ENCODE measurements around the gene PON2.
"Not testable (repeated sequence)": the region's sequence is repeated elsewhere in the genome, so short reads cannot be mapped to it uniquely, and the experiment has no call there.

Gene PON2

GRCh38 chr7:95470452-95470851, 35.6 kb upstream of the PON2 start:
- H3K27me3 ChIP-seq (ENCODE audit: control insufficient read depth, insufficient read depth, low read length) = no peaks in the 10 kb centered on the region
- H3K27ac ChIP-seq (ENCODE audit: low read depth, low read length) = no peak overlapping the region
- H3K4me3 ChIP-seq (ENCODE audit: low read length) = no peak overlapping the region
- H3K9ac ChIP-seq (ENCODE audit: low read length) = no peak overlapping the region
- no peaks in the 10 kb centered on the region for H3K36me3 ChIP-seq (ENCODE audit: control insufficient read depth, insufficient read depth, low read length)
- no peaks in the 10 kb centered on the region for H3K4me1 ChIP-seq (ENCODE audit: control insufficient read depth, insufficient read depth, low read length)

GRCh38 chr7:95469848-95470247, 35.0 kb upstream of the PON2 start:
- Histone ChIP-seq H3K9ac (ENCODE audit: low read length) (no peak overlapping the region), H3K4me1 (ENCODE audit: control insufficient read depth, insufficient read depth, low read length) (no peaks in the 10 kb centered on the region), H3K36me3 (ENCODE audit: control insufficient read depth, insufficient read depth, low read length) (no peaks in the 10 kb centered on the region), H3K27ac (ENCODE audit: low read depth, low read length) (no peak overlapping the region), H3K27me3 (ENCODE audit: control insufficient read depth, insufficient read depth, low read length) (no peaks in the 10 kb centered on the region), H3K4me3 (ENCODE audit: low read length) (no peak overlapping the region)

DNA sequence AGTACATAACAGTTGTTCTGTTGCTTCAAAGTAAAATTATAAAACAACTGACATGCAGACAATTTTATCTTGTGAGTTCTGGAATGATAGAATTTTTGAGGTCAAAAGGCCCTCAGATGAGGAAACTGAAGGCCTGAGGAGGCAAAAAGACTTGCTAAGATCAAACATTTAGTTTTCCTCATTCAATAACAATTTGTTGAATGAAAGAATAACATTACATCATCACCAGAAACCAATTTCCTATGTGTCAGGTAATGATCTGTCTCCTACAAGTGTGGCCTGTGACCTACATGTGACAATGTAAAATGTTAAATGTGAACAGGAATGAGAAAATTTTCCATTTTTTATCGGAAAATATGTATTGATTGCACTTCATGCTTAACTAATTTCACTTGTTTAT, 34.4 kb upstream of the PON2 start:
- Histone ChIP-seq H3K27me3 (ENCODE audit: control insufficient read depth, insufficient read depth, low read length) (no peaks in the 10 kb centered on the region), H3K4me1 (ENCODE audit: control insufficient read depth, insufficient read depth, low read length) (no peaks in the 10 kb centered on the region), H3K36me3 (ENCODE audit: control insufficient read depth, insufficient read depth, low read length) (no peaks in the 10 kb centered on the region), H3K27ac (ENCODE audit: low read depth, low read length) (no peak overlapping the region), H3K9ac (ENCODE audit: low read length) (no peak overlapping the region), H3K4me3 (ENCODE audit: low read length) (no peak overlapping the region)

DNA sequence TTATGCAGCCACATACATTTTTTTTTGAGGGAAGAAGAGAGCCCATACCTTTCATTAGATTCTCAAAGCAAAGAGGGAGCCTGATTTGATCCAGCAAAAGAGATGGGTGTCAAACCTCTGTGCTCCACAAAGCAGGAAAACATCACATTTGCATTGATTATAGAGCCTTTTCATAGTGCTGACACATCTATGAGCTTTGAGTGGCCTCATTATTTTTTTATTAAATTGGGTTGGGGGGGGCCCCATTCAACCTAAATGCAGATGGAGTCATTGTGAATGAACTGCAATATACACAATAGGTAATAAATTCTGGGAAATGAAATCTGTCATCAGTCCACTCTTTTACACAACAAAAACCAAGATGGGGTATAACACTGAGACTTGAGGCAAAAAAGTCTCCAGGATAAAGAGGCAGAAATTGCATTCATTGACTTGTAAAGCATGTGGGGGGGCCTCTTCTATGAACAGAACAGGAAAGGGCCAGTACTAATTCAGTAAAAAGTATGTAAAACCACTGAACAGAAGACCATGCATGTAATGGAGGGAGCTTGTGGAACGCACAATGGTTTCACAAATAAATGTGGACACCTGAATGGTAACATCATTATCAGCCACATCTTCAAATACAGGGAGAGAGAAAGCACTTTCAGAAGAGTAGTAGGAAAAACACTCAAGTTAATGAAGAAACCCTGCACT, 33.2 kb upstream of the PON2 start:
- no peaks in the 10 kb centered on the region for H3K4me1 ChIP-seq (ENCODE audit: control insufficient read depth, insufficient read depth, low read length)
- no peaks in the 10 kb centered on the region for H3K36me3 ChIP-seq (ENCODE audit: control insufficient read depth, insufficient read depth, low read length)
- H3K27me3 ChIP-seq (ENCODE audit: control insufficient read depth, insufficient read depth, low read length) = no peaks in the 10 kb centered on the region
- no peak overlapping the region for H3K9ac ChIP-seq (ENCODE audit: low read length)
- H3K4me3 ChIP-seq (ENCODE audit: low read length) = no peak overlapping the region
- H3K27ac ChIP-seq (ENCODE audit: low read depth, low read length) = no peak overlapping the region

- H3K27me3 ChIP-seq (ENCODE audit: control insufficient read depth, insufficient read depth, low read length); H3K9ac ChIP-seq (ENCODE audit: low read length): not testable (repeated sequence)
These were observed 25.8 kb upstream of the PON2 start for GRCh38 chr7:95460653-95461052.

DNA sequence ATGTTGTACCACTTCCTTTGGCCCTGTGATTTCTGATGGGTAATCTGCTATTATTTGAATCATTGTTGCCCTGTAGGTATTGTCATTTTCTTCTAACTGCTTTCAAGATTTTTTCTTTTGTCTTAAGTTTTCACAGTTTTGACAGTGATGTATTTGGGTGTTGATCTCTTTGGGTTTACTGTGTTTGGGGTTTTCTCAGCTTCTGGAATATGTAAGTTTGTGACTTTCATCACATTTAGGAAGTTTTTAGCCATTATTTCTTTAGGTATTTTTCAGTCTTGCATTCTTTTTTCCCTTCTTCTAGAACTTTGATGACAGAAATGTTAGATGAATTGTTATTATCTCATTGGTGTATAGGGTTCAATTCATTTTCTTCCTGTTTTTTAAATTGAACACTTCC, 23.1 kb upstream of the PON2 start:
- H3K9ac ChIP-seq (ENCODE audit: low read length) = no peak overlapping the region
- no peaks in the 10 kb centered on the region for H3K4me1 ChIP-seq (ENCODE audit: control insufficient read depth, insufficient read depth, low read length)
- no peaks in the 10 kb centered on the region for H3K27me3 ChIP-seq (ENCODE audit: control insufficient read depth, insufficient read depth, low read length)
- H3K4me3 ChIP-seq (ENCODE audit: low read length) = no peak overlapping the region
- H3K36me3 ChIP-seq (ENCODE audit: control insufficient read depth, insufficient read depth, low read length) = no peaks in the 10 kb centered on the region
- H3K27ac ChIP-seq (ENCODE audit: low read depth, low read length) = no peak overlapping the region

More at GRCh38 chr7:95460653-95461052, 25.8 kb upstream of the PON2 start:
- not testable (repeated sequence) for H3K36me3 ChIP-seq (ENCODE audit: control insufficient read depth, insufficient read depth, low read length); H3K27ac ChIP-seq (ENCODE audit: low read depth, low read length); H3K4me1 ChIP-seq (ENCODE audit: control insufficient read depth, insufficient read depth, low read length); H3K4me3 ChIP-seq (ENCODE audit: low read length)

GRCh38 chr7:95454438-95455045, 19.7 kb upstream of the PON2 start:
- Histone ChIP-seq H3K27me3 (ENCODE audit: control insufficient read depth, insufficient read depth, low read length) (no peaks in the 10 kb centered on the region), H3K9ac (ENCODE audit: low read length) (no peak overlapping the region), H3K4me3 (ENCODE audit: low read length) (no peak overlapping the region), H3K4me1 (ENCODE audit: control insufficient read depth, insufficient read depth, low read length) (no peaks in the 10 kb centered on the region), H3K27ac (ENCODE audit: low read depth, low read length) (no peak overlapping the region), H3K36me3 (ENCODE audit: control insufficient read depth, insufficient read depth, low read length) (no peaks in the 10 kb centered on the region)

DNA sequence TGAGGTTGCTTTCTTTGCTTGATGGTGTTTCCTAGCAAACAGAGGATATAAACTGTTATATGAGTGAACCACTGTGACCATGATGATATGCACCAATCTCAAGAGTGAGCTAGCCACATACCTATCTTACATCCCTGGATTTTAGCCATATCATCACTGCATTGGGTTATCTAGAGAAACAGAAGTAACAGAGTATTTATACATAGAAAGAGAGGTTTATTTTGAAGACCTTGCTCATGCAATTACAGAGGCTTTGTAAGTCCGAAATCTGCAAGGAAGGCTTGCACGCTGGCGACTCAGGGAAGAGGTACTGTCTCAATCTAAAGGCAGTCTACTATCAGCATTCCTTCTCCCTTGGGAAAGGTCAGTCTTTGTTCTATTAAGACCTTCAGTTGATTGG, 11.8 kb upstream of the PON2 start:
- Histone ChIP-seq H3K4me3 (ENCODE audit: low read length) (no peak overlapping the region), H3K27me3 (ENCODE audit: control insufficient read depth, insufficient read depth, low read length) (no peaks in the 10 kb centered on the region), H3K9ac (ENCODE audit: low read length) (no peak overlapping the region), H3K36me3 (ENCODE audit: control insufficient read depth, insufficient read depth, low read length) (no peaks in the 10 kb centered on the region), H3K4me1 (ENCODE audit: control insufficient read depth, insufficient read depth, low read length) (no peaks in the 10 kb centered on the region), H3K27ac (ENCODE audit: low read depth, low read length) (no peak overlapping the region)

DNA sequence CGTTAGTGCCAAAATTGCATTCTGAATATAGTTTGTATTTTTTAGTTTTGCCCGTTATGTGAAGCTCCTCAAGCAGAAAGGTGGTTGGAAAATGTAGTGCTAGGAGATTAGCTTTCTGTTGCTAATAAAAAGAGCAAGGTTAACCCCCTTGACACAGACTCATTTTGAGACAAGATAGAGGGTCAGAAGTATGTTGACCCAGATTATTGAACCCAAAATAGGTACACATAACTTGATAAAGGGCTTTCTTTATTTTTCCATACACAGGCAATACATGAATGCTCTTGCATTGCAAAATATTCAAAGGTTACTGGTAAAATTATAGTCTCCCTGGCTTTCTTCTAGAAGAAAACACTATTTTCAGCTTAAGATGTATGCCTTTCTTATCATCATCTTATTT, 10.0 kb upstream of the PON2 start:
- Histone ChIP-seq H3K9ac (ENCODE audit: low read length) (no peak overlapping the region), H3K36me3 (ENCODE audit: control insufficient read depth, insufficient read depth, low read length) (no peaks in the 10 kb centered on the region), H3K4me1 (ENCODE audit: control insufficient read depth, insufficient read depth, low read length) (no peaks in the 10 kb centered on the region), H3K27me3 (ENCODE audit: control insufficient read depth, insufficient read depth, low read length) (no peaks in the 10 kb centered on the region), H3K27ac (ENCODE audit: low read depth, low read length) (no peak overlapping the region), H3K4me3 (ENCODE audit: low read length) (no peak overlapping the region)

DNA sequence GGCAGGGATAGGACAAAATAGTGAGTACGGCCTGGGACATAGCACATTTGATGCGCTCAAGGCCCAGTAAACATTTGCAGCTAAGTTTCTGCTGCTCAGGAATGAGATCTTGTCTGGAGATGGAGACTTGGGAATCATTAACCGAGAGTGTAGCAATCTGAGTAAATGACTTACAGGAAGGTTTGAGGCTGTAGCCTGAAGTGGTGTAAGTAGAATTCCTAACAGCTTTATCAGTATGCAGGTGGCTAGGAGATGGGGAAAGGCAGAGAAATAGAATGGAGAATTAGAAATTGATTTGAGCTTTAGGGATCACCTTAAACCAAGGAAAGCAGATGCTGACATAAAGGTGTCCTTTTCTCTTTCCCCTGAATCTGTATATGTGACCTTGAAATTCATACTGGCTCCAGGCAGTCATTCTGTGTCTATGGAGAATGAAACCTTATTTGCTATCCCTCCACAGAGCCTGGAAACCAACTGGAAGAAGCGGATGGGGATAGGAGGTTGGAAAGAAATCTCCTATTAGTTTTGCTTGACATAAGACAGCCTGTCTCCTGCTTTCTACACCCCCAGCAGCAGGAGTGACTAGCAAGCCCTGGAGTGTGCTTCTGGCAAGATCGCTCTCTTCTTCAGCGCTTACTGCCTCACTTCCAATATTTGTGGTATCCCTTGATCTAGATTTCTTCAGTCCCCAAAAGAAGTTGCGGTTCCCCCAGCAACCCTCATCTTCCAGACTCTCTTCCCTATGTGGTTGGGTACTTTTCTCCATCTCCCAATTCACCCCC, 6.4 kb upstream of the PON2 start:
- no peak overlapping the region for H3K27ac ChIP-seq (ENCODE audit: low read depth, low read length)
- H3K36me3 ChIP-seq (ENCODE audit: control insufficient read depth, insufficient read depth, low read length) = no peaks in the 10 kb centered on the region

DNA sequence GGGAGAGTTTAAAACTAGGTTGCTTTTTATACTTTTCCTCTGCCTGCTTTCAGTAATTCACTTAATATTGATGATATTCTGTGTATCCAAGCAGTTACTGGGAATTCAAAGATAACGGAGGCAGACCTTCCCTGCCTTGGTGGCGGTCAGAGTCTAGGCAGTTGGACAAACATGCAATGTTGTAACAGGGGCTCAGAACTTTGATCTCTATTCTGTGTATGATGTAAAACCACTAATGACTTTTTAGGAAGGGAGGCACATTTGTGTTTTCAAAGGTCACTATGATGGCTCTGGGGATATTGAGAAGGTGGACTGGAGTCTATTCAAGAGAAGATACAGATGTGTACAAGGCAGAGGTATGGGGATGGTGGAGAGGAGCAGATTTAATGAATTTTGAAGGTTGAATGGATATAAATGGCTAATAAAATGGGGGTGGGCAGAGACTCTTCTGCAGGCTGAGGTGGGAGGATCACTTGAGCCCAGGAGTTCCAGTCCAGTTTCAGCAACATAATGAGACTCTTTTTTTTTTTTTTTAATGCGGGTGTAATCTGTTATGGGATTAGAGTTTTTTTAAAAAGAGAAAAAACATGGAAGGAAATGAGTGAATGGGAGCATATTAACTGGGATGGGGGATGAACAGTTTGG, 5.7 kb upstream of the PON2 start:
- no peak overlapping the region for H3K4me3 ChIP-seq (ENCODE audit: low read length)
- no peak overlapping the region for H3K27ac ChIP-seq (ENCODE audit: low read depth, low read length)
- H3K36me3 ChIP-seq (ENCODE audit: control insufficient read depth, insufficient read depth, low read length) = no peaks in the 10 kb centered on the region
- no peaks in the 10 kb centered on the region for H3K27me3 ChIP-seq (ENCODE audit: control insufficient read depth, insufficient read depth, low read length)
- H3K9ac ChIP-seq (ENCODE audit: low read length) = no peak overlapping the region
- no peaks in the 10 kb centered on the region for H3K4me1 ChIP-seq (ENCODE audit: control insufficient read depth, insufficient read depth, low read length)

More for the DNA sequence above, 6.4 kb upstream of the PON2 start:
- Histone ChIP-seq H3K4me1 (ENCODE audit: control insufficient read depth, insufficient read depth, low read length) (no peaks in the 10 kb centered on the region), H3K27me3 (ENCODE audit: control insufficient read depth, insufficient read depth, low read length) (no peaks in the 10 kb centered on the region), H3K9ac (ENCODE audit: low read length) (no peak overlapping the region), H3K4me3 (ENCODE audit: low read length) (no peak overlapping the region)

GRCh38 chr7:95436407-95436806, 1.6 kb upstream of the PON2 start:
- H3K9ac ChIP-seq (ENCODE audit: low read length) = no peak overlapping the region
- peaks cover 2% of the 10 kb centered on the region for H3K4me1 ChIP-seq (ENCODE audit: control insufficient read depth, insufficient read depth, low read length)
- no peak overlapping the region for H3K4me3 ChIP-seq (ENCODE audit: low read length)
- no peaks in the 10 kb centered on the region for H3K36me3 ChIP-seq (ENCODE audit: control insufficient read depth, insufficient read depth, low read length)
- no peaks in the 10 kb centered on the region for H3K27me3 ChIP-seq (ENCODE audit: control insufficient read depth, insufficient read depth, low read length)
- no peak overlapping the region for H3K27ac ChIP-seq (ENCODE audit: low read depth, low read length)

Data from rectal smooth muscle tissue (tissue), 1 donor.